GM18519 (cell line): ENCODE measurements around the gene MIPEP.

Experiments
- ATAC-seq: cut with Tn5 transposase; IDR thresholded peaks from one replicate; pipeline ENCODE4 v1.9.1; 2021; ENCODE audit warnings: mild to moderate bottlenecking, moderate library complexity; ENCODE audit not compliant: unreplicated experiment, low FRiP score

The MIPEP gene

GRCh38 chr13:23724196-23724970, 164.8 kb downstream of the MIPEP start:
- ATAC-seq: no peak

GRCh38 chr13:23723471-23723870, 165.7 kb downstream of the MIPEP start:
- ATAC-seq: no peak

GRCh38 chr13:23722726-23723453, 166.3 kb downstream of the MIPEP start:
- ATAC-seq: no peak

GRCh38 chr13:23718996-23719395, 170.2 kb downstream of the MIPEP start:
- ATAC-seq: no peak

GRCh38 chr13:23716401-23716800, 172.8 kb downstream of the MIPEP start:
- ATAC-seq: no peak

GRCh38 chr13:23715762-23716235, 173.4 kb downstream of the MIPEP start:
- ATAC-seq: no peak

- no peak for ATAC-seq
Observed at GRCh38 chr13:23715092-23715761, 174.0 kb downstream of the MIPEP start.

GRCh38 chr13:23714672-23715071, 174.5 kb downstream of the MIPEP start:
- ATAC-seq: no peak

GRCh38 chr13:23711355-23711754, 177.8 kb downstream of the MIPEP start:
- ATAC-seq: no peak

GRCh38 chr13:23710366-23710765, 178.8 kb downstream of the MIPEP start:
- no peak for ATAC-seq

- no peak for ATAC-seq
Observed at GRCh38 chr13:23709536-23709935, 179.7 kb downstream of the MIPEP start.

- ATAC-seq: no peak
Observed at GRCh38 chr13:23707674-23708073, 181.5 kb downstream of the MIPEP start.

- no peak for ATAC-seq
Observed at GRCh38 chr13:23705583-23705982, 183.6 kb downstream of the MIPEP start.

- no peak for ATAC-seq
Observed at GRCh38 chr13:23703246-23703860, 185.8 kb downstream of the MIPEP start.

GRCh38 chr13:23701636-23702035, 187.6 kb downstream of the MIPEP start:
- no peak for ATAC-seq

- ATAC-seq: no peak
Observed at GRCh38 chr13:23701186-23701585, 188.0 kb downstream of the MIPEP start.

GRCh38 chr13:23699271-23699670, 189.9 kb downstream of the MIPEP start:
- no peak for ATAC-seq

GRCh38 chr13:23697772-23698313, 191.4 kb downstream of the MIPEP start:
- ATAC-seq: no peak

GRCh38 chr13:23696610-23697009, 192.6 kb downstream of the MIPEP start:
- no peak for ATAC-seq

GRCh38 chr13:23695711-23696464, 193.3 kb downstream of the MIPEP start:
- ATAC-seq: no peak
